Mesodermal cell (in vitro differentiated cells): ENCODE data around the gene RFX2.
A peak's percentile ranks its signal among the peaks of the same experiment; 100 is the strongest.
"Not testable (repeated sequence)": the region's sequence is repeated elsewhere in the genome, so short reads cannot be mapped to it uniquely, and the experiment has no call there.

Experiments
- H3K27ac ChIP-seq: 2 replicates; pipeline ENCODE4 v1.7.0; 2013; ENCODE audit warnings: mild to moderate bottlenecking, low read depth, low read length, moderate library complexity; ENCODE audit not compliant: severe bottlenecking
- H3K36me3 ChIP-seq: 2 replicates; pipeline ENCODE4 v1.7.1; 2013; ENCODE audit warnings: mild to moderate bottlenecking, low read length, moderate library complexity; ENCODE audit not compliant: control insufficient read depth, insufficient read depth
- H3K4me1 ChIP-seq: one replicate; pipeline ENCODE4 v1.7.1; 2013; ENCODE audit warnings: mild to moderate bottlenecking, low read length; ENCODE audit not compliant: insufficient read depth, control insufficient read depth, poor library complexity, severe bottlenecking
- H3K4me3 ChIP-seq: 2 replicates; pipeline ENCODE4 v1.7.0; 2013; ENCODE audit warnings: low read length, control low read depth, mild to moderate bottlenecking; ENCODE audit not compliant: insufficient read depth, poor library complexity, severe bottlenecking; ENCODE audit errors: extremely low read depth
- H3K9me3 ChIP-seq: 2 replicates; pipeline ENCODE4 v1.7.1; 2013; ENCODE audit warnings: mild to moderate bottlenecking, low read length, moderate library complexity; ENCODE audit not compliant: control insufficient read depth
- WGBS, 2 experiments: methylation state at CpG; one replicate each; pipeline ENCODE4 v1.1.5; 2013; ENCODE audit warnings: missing lambda C conversion rate in 2 of 2; ENCODE audit not compliant: insufficient coverage in 2 of 2; 5-methylcytosine and 5-hydroxymethylcytosine counted together

Gene RFX2

DNA sequence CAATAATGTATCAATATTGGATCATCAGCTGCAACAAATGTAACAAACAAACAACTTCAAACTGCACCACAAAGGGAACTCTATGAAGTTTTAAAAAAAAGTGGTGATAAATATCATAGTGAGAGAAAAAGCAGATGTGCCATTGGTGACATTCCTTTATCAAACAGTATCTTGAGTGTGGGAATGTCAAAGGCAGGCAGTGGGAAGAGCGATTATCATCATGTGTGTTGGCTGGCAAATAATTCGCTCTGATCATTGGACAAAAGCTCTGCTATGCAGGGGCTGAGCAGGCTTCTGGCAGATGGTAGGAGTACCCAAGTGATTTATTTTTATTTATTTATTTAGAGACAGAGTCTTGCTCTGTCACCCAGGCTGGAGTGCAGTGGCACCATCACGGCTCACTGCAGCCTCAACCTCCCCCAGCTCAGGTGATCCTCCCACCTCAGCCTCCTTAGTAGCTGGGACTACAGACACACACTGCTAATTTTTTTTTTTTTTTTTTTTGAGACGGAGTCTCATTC, 76.5 kb downstream of the RFX2 start:
- WGBS, 2 experiments, result 90 to 95% methylated on average over 2 to 4 of the region's 4 CpGs
- H3K4me3 ChIP-seq, result no peak overlapping the region
- no peak overlapping the region for H3K27ac ChIP-seq
- peaks cover 4% of the 10 kb centered on the region for H3K9me3 ChIP-seq
- H3K4me1 ChIP-seq, result no peaks in the 10 kb centered on the region
- no peaks in the 10 kb centered on the region for H3K36me3 ChIP-seq

DNA sequence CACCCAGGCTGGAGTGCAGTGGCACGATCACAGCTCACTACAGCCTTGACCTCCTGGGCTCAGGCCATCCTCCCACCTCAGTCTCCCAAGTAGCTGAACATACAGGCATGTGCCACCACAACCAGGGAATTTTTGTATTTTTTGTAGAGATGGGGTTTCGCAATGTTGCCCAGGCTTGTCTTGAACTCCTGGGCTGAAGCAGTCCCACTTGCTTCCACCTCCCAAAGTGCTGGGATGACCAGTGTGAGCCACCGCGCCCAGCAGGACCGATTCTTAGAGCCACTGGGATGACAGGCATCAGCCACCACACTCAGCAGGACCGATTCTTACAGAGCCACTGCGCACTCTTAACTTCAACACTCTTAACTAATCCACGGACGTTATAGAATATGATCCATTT, 77.5 kb downstream of the RFX2 start:
- H3K4me3 ChIP-seq, result no peak overlapping the region
- 93 to 95% methylated on average over 8 to 9 of the region's 9 CpGs for WGBS, 2 experiments
- no peaks in the 10 kb centered on the region for H3K36me3 ChIP-seq
- H3K4me1 ChIP-seq, result no peaks in the 10 kb centered on the region
- H3K9me3 ChIP-seq, result peaks cover 4% of the 10 kb centered on the region
- no peak overlapping the region for H3K27ac ChIP-seq

DNA sequence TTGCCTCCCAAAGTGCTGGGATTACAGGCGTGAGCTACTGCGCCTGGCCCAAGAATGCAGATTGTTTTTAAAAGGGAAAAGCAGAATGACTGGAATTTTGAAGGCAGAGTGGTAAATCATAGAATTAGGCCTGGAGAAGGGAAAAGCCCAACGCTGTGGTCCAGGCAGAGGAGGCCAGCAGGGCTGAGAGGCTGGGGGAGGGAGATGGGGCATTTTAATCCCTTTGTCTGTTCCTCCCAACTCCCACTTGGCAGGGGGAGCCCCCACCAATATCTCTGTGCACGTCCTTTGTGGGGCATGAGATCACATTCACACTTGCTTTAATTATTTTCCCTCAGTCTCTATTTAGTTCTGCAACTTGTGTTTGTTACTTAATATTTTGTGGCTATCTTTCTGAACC, 77.9 kb downstream of the RFX2 start:
- H3K27ac ChIP-seq, result no peak overlapping the region
- 83 to 90% methylated on average over 3 of the region's 4 CpGs for WGBS, 2 experiments
- peaks cover 4% of the 10 kb centered on the region for H3K9me3 ChIP-seq
- no peak overlapping the region for H3K4me3 ChIP-seq
- H3K36me3 ChIP-seq, result no peaks in the 10 kb centered on the region
- no peaks in the 10 kb centered on the region for H3K4me1 ChIP-seq

DNA sequence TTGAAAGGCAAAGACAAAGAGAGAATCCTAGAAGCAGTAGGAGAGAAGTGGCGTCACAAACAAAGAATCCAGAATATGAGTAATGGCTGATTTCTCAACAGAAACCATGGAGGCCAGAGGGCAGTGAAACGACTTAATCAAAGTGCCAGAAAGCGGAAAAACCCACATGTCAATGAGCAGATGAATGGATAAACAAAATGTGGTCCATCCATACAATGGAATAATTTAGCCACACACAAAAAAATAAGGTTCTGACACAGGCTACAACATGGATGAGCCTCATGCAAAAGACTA, 80.1 kb downstream of the RFX2 start:
- H3K27ac ChIP-seq, result no peak overlapping the region
- H3K4me1 ChIP-seq, result no peaks in the 10 kb centered on the region
- H3K4me3 ChIP-seq, result no peak overlapping the region
- H3K9me3 ChIP-seq, result peaks cover 4% of the 10 kb centered on the region
- H3K36me3 ChIP-seq, result no peaks in the 10 kb centered on the region
- 65 to 81% methylated on average over 3 of the region's 3 CpGs for WGBS, 2 experiments

DNA sequence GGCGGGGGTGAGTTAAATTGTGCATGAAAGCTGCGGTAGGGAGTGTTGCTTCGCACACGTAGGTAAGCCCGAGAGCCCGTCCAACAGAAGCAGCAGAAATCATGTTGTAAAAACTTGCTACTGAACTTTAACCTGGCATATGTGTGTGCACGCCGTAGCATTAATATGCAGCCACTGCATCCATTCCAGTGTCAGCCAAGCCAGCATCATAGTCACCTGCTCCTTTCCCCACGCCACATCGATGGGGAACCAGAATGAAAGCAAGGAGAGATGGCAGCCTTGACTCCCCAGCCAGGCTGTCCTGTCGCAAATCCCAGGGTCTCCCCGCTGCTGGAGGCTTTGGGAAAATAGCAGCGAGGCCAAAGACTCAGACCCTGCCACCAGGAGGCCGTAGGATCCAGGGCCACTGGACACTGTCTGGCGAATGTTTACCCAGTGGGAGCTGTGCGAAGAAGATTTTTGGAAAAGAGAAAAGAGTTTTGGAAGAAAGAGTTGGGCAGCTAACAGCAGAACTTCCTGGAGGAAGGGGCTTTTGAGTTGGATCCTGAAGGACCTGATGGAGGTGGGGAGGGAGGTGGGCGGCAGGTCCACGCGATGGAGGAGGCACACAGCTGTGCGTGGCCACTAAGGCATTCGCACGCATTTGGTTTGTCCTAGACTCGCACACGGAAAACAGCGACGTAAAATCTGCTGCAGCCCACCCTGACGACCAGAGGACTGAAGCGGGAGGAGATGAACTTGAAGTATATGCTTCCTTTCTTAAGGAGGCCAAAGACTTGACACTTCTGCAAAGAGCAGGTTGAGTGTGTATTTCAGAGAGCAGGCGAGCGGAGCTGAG, 83.7 kb downstream of the RFX2 start:
- Histone ChIP-seq H3K36me3 (no peaks in the 10 kb centered on the region), H3K4me1 (peaks cover 15% of the 10 kb centered on the region), H3K9me3 (peaks cover 4% of the 10 kb centered on the region), H3K27ac (no peak overlapping the region), H3K4me3 (no peak overlapping the region)
- 94 to 95% methylated on average over 28 to 30 of the region's 30 CpGs for WGBS, 2 experiments

DNA sequence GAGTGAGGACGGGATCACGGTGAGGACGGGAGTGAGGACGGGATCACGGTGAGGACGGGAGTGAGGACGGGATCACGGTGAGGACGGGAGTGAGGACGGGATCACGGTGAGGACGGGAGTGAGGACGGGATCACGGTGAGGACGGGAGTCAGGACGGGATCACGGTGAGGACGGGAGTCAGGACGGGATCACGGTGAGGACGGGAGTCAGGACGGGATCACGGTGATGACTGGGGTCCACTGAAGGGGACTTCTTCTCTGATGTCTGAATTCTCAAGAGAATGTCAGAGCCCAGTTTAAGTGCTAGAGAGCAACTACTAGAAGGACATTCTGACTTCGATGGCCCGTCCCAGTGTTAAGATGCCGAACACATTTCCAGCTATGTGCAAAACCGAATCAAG, 85.5 kb downstream of the RFX2 start:
- H3K9me3 ChIP-seq, H3K36me3 ChIP-seq, H3K27ac ChIP-seq, H3K4me3 ChIP-seq: not testable (repeated sequence)
- WGBS, 2 experiments, result 96% methylated on average over 17 to 19 of the region's 27 CpGs
- H3K4me1 ChIP-seq, result peaks cover 15% of the 10 kb centered on the region

DNA sequence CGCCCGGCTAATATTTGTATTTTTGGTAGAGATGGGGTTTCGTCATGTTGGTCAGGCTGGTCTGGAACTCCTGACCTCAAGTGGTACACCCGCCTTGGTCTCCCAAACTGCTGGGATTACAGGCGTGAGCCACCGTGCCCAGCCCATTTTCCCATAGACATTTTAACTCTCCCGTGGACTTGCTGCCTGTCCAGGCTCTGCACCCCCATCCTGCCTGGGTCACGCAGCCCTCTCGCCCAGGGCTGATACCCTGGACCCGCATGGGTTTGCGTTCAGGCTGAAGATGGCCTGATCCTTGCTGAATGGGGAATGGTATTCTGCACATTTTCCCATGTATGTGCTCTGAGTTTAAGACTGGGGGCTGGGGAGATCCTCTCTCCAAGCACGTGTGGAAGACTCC, 86.4 kb downstream of the RFX2 start:
- no peaks in the 10 kb centered on the region for H3K9me3 ChIP-seq
- WGBS, 2 experiments, result 92 to 100% methylated on average over 2 to 7 of the region's 12 CpGs
- H3K27ac ChIP-seq, result no peak overlapping the region
- H3K4me1 ChIP-seq, result peaks cover 15% of the 10 kb centered on the region
- no peak overlapping the region for H3K4me3 ChIP-seq
- H3K36me3 ChIP-seq, result no peaks in the 10 kb centered on the region

DNA sequence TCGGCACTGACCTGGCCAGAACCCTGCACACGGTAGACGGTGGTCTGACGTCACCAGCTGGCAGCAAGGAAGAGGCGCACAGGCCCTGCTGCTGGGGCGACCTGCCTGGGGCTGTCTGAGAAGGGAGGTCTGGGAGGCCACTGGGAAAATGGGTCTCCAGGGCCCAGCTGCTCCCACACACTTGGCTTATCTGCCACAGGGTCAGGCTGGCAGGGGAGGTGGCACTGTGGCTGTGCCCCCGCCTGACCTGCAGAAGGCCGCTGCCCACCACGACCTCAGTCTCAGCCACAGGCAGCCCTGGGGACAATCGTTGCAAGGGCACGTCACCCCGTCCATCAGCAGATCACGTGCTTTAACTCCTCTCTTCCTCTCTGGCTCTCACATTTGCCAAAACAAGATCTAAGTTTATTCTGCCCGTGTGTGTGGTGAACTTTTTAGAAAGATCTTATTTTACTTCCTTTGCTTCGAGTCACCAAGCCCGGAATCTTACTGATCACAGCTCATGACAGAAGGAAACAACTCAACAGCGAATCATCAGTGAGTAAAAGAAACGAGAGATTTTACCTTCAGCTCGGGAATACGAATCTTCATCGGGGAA, 87.1 kb downstream of the RFX2 start:
- H3K4me1 ChIP-seq, result peaks cover 15% of the 10 kb centered on the region
- no peaks in the 10 kb centered on the region for H3K9me3 ChIP-seq
- peak overlapping the region; percentile 68 for H3K27ac ChIP-seq
- 81 to 87% methylated on average over 16 to 17 of the region's 21 CpGs for WGBS, 2 experiments
- H3K4me3 ChIP-seq, result no peak overlapping the region
- no peaks in the 10 kb centered on the region for H3K36me3 ChIP-seq

DNA sequence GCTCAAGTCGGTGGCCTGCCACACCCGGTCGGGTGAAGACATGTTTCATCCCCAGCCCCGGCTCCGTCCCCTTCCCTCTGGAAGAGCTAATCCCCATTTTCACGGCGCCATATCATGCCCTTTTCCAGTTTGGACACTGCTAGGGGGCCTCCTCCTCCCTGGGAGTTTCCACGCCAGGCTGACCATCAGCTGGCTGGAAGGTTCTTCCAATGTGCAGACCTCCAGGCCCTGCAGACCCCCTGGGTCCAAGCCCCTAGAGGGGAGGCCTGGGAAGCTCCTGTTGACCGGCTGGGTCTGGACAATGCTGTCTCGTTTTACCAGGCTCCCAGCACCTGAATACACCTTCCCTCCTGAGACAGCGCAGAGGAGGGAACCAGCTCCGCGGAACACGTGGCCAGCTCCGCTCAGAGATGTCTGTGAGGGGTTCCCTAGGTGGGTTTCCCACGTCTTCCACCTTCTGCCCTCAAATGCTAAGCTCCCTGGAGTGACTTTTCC, 87.7 kb downstream of the RFX2 start:
- no peak overlapping the region for H3K4me3 ChIP-seq
- peaks cover 15% of the 10 kb centered on the region for H3K4me1 ChIP-seq
- H3K36me3 ChIP-seq, result no peaks in the 10 kb centered on the region
- no peaks in the 10 kb centered on the region for H3K9me3 ChIP-seq
- WGBS, 2 experiments, result 48 to 60% methylated on average over 13 to 15 of the region's 16 CpGs
- H3K27ac ChIP-seq, result peak overlapping the region; percentile 68

DNA sequence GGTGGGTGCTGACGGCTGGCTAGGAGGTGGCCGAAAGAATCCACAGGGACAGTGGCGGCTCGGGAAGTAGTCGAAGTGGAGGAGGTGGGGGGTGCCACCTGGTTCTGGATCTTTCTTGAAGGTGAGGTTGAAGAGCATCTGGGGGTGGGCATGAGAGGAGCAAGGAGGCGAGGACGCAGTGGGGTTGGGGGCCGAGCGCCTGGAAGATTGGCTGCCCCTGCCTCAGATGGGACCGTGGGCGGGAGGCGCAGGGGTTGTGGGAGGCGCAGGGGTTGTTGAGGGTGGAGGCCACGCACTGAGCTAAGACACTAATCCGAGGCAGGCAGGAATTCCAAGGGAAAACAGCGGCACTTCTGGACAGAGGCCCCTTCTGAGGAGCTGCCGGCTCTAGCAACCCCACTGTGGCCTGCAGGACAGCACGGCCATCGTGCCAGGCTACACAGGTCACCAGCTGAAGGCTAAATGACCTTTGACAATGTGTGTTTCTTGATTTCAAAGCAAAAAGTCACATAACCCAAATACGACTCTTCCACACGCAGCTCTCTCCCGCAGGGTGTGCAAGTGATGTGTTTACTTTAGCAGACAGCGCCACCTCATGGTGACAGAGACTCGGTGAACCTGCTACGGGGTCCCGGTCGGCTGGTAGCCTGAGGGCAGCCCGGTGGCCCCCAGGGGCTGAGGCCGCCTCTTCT, 88.3 kb downstream of the RFX2 start:
- Histone ChIP-seq H3K4me1 (peaks cover 15% of the 10 kb centered on the region), H3K36me3 (no peaks in the 10 kb centered on the region), H3K27ac (no peak overlapping the region), H3K9me3 (no peaks in the 10 kb centered on the region), H3K4me3 (no peak overlapping the region)
- 46 to 52% methylated on average over 19 to 29 of the region's 29 CpGs for WGBS, 2 experiments
